ENCODE results near the gene EIF4H. TPM values are rescaled to one million over a fixed set of nuclear protein-coding genes. Genes with fewer than 3 reads are reported as not detected.

EIF4H gene
- total and polyA plus RNA-seq, 9 of the 15 experiments (the other 6 are each of a cell fraction or from before 2014, with no cell fraction given), result 11.0 to 435 (median 319) TPM

GRCh38 chr7:74173866-74174605, at the start of gene EIF4H (continued):
- peak; percentile 100 for TF ChIP-seq CXXC5 (CRISPR knock-in tag; IDR thresholded peaks at IDR 0.05)
- TF ChIP-seq L3MBTL2 (IDR thresholded peaks at IDR 0.05), result peak; percentile 98
- TF ChIP-seq SP1 (CRISPR knock-in tag; IDR thresholded peaks at IDR 0.05), result peak; percentile 52; the same call in 1 of the 2 replicates
- peak; percentile 89 for TF ChIP-seq NFIC (IDR thresholded peaks at IDR 0.05)
- peak; percentile 51 for TF ChIP-seq THAP12 (CRISPR knock-in tag; IDR thresholded peaks at IDR 0.05)
- peak; percentile 96 for TF ChIP-seq TBP (optimal IDR thresholded peaks at IDR 0.05; ENCODE audit: low read depth, low read length)
- peak; percentile 92 for TF ChIP-seq ZNF644 (tag; IDR thresholded peaks at IDR 0.05; ENCODE audit: low read depth)
- TF ChIP-seq ZNF184 (CRISPR knock-in tag; IDR thresholded peaks at IDR 0.05), result no peak
- TF ChIP-seq MTA1 (IDR thresholded peaks at IDR 0.05; ENCODE audit: borderline replicate concordance), result peak; percentile 12; the same call in 1 of the 2 replicates
- TF ChIP-seq ZNF696 (CRISPR knock-in tag; conservative IDR thresholded peaks at IDR 0.05), result no peak
- no peak for TF ChIP-seq ZNF253 (CRISPR knock-in tag; conservative IDR thresholded peaks at IDR 0.05)
- TF ChIP-seq KDM1A (IDR thresholded peaks at IDR 0.05), result no peak
- TF ChIP-seq TCF7L2 (IDR thresholded peaks at IDR 0.05; ENCODE audit: low read depth, low read length), result no peak
- TF ChIP-seq ATF6 (CRISPR knock-in tag; IDR thresholded peaks at IDR 0.05), result no peak; the same call in 1 of the 2 replicates
- no peak for TF ChIP-seq ZNF561 (CRISPR knock-in tag; conservative IDR thresholded peaks at IDR 0.05)
- no peak for TF ChIP-seq ZNF778 (CRISPR knock-in tag; IDR thresholded peaks at IDR 0.05)
- TF ChIP-seq GTF2E2 (tag; IDR thresholded peaks at IDR 0.05), result no peak
- TF ChIP-seq MXD1 (CRISPR knock-in tag; IDR thresholded peaks at IDR 0.05; ENCODE audit: borderline replicate concordance, poor library complexity, severe bottlenecking), result peak; percentile 93
- no peak for TF ChIP-seq EWSR1 (IDR thresholded peaks at IDR 0.05; ENCODE audit: borderline replicate concordance, low read depth, partially characterized antibody)
- TF ChIP-seq SAFB (IDR thresholded peaks at IDR 0.05; ENCODE audit: borderline replicate concordance, low read depth, low read length), result no peak
- TF ChIP-seq SNIP1 (IDR thresholded peaks at IDR 0.05; ENCODE audit: low read depth), result peak; percentile 67
- TF ChIP-seq SETDB1 (IDR thresholded peaks at IDR 0.05; ENCODE audit: low read length), result peak; percentile 49
- TF ChIP-seq CREB1 (IDR thresholded peaks at IDR 0.05), result peak; percentile 40; the same call in 1 of the 2 replicates
- TF ChIP-seq CREB1 (CRISPR knock-in tag; IDR thresholded peaks at IDR 0.05), result peak; percentile 91
- TF ChIP-seq ZSCAN32 (CRISPR knock-in tag; IDR thresholded peaks at IDR 0.05), result peak; percentile 34; the same call in 1 of the 2 replicates

Data from K562 (cell line).